ENCODE results near the gene ACP4. TPM values are rescaled to one million over a fixed set of nuclear protein-coding genes. Genes with fewer than 3 reads are reported as not detected.

ACP4 gene
- total and polyA plus RNA-seq, 4 donors, result not detected

DNA sequence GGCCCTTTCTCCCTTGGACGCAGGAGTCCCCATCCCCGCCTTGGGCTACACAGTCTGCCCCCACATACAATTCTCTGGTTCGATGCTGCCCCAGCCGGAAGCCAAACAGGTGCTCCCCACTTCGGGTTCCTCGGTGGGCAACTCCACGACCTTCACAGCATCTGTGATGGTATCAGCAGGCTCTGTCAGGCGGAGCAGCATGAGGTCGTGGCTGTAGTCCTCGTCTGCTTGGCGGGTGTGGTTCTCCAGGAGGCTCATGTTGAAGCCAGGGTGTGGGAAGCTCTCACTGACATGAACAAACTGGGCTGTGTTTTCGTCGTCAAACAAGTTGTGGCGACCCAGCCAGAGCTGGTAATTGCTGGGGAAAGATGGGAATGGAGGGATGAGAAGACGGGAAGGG is 29.9 kb downstream of the ACP4 start:
- no peak overlapping the region for H3K27ac ChIP-seq (ENCODE audit: low read depth in 1 of 2, low read length in 1 of 2)
- no peak overlapping the region for H3K9ac ChIP-seq (ENCODE audit: insufficient read depth in 1 of 2, low read length in 2 of 2)
- H3K4me1 ChIP-seq (ENCODE audit: control insufficient read depth in 5 of 5, insufficient read depth in 5 of 5, low read length in 5 of 5), result no peaks in the 10 kb centered on the region
- TF ChIP-seq, protein P1, sequence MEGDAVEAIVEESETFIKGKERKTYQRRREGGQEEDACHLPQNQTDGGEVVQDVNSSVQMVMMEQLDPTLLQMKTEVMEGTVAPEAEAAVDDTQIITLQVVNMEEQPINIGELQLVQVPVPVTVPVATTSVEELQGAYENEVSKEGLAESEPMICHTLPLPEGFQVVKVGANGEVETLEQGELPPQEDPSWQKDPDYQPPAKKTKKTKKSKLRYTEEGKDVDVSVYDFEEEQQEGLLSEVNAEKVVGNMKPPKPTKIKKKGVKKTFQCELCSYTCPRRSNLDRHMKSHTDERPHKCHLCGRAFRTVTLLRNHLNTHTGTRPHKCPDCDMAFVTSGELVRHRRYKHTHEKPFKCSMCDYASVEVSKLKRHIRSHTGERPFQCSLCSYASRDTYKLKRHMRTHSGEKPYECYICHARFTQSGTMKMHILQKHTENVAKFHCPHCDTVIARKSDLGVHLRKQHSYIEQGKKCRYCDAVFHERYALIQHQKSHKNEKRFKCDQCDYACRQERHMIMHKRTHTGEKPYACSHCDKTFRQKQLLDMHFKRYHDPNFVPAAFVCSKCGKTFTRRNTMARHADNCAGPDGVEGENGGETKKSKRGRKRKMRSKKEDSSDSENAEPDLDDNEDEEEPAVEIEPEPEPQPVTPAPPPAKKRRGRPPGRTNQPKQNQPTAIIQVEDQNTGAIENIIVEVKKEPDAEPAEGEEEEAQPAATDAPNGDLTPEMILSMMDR (IDR thresholded peaks at IDR 0.05; ENCODE audit: control extremely low read depth, extremely low read depth), result no peak
- DNase-seq, result no peak
- H3K4me3 ChIP-seq, result no peak overlapping the region
- WGBS, 2 donors, result 9 to 14% methylated on average over 15 of the region's 15 CpGs
- peaks cover 3 to 66% (median 35%) of the 10 kb centered on the region in 3 donors for H3K27me3 ChIP-seq (ENCODE audit: control insufficient read depth in 3 of 3, insufficient read depth in 3 of 3, low read length in 2 of 3)
- peaks cover 0 to 3% (median 0%) of the 10 kb centered on the region in 4 donors for H3K9me3 ChIP-seq (ENCODE audit: control insufficient read depth in 4 of 4, insufficient read depth in 3 of 4, low read length in 3 of 4)
- no peak for ATAC-seq (ENCODE audit: insufficient read depth, low FRiP score)
- no peaks in the 10 kb centered on the region for H3K36me3 ChIP-seq (ENCODE audit: control insufficient read depth in 4 of 4, insufficient read depth in 4 of 4, low read length in 4 of 4)

DNA sequence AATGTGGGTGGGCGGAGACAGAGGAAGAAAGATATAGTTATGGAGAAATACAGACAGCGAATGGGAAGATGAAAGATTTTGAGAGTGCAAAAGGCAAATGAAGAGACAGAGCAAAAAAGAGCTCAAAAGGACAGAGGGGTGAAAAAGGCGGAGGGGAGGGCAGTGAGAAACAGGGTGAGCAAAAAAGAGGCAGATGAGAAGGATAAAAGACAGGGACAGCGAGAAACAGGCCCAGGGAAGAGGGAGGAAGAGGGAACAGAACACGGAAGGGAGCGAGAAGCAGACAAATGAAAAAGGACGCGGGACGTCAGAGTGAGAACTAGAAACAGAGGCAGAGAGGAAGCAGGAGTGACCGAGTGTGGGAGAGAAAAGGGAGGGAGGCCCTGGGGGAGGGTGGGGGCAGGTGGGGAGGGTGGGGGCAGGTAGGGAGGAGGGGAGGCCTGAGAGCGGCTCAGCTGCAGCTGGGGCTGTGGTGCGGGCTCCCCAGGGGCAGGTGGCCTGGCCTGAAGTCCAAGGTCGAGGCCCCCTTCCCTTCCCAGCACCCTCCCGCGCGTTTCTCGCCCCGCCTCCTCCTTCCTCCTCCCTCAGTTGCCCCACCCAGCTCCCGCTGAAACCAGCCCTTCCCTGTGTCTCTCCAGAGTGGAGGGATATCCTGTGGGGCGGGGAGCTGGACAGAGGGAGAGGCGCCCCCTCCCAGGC is 30.5 kb downstream of the ACP4 start:
- DNase-seq, result no peak
- H3K27ac ChIP-seq (ENCODE audit: low read depth in 1 of 2, low read length in 1 of 2), result no peak overlapping the region
- peaks cover 3 to 64% (median 30%) of the 10 kb centered on the region in 3 donors for H3K27me3 ChIP-seq (ENCODE audit: control insufficient read depth in 3 of 3, insufficient read depth in 3 of 3, low read length in 2 of 3)
- no peaks in the 10 kb centered on the region for H3K4me1 ChIP-seq (ENCODE audit: control insufficient read depth in 5 of 5, insufficient read depth in 5 of 5, low read length in 5 of 5)
- peaks cover 0 to under 1% (median 0%) of the 10 kb centered on the region in 4 donors for H3K9me3 ChIP-seq (ENCODE audit: control insufficient read depth in 4 of 4, insufficient read depth in 3 of 4, low read length in 3 of 4)
- H3K36me3 ChIP-seq (ENCODE audit: control insufficient read depth in 4 of 4, insufficient read depth in 4 of 4, low read length in 4 of 4), result no peaks in the 10 kb centered on the region
- TF ChIP-seq, protein P1 (IDR thresholded peaks at IDR 0.05; ENCODE audit: control extremely low read depth, extremely low read depth), result no peak
- H3K9ac ChIP-seq (ENCODE audit: insufficient read depth in 1 of 2, low read length in 2 of 2), result no peak overlapping the region
- WGBS, 2 donors, result 5 to 7% methylated on average over 19 to 21 of the region's 21 CpGs
- ATAC-seq (ENCODE audit: insufficient read depth, low FRiP score), result no peak
- no peak overlapping the region for H3K4me3 ChIP-seq

DNA sequence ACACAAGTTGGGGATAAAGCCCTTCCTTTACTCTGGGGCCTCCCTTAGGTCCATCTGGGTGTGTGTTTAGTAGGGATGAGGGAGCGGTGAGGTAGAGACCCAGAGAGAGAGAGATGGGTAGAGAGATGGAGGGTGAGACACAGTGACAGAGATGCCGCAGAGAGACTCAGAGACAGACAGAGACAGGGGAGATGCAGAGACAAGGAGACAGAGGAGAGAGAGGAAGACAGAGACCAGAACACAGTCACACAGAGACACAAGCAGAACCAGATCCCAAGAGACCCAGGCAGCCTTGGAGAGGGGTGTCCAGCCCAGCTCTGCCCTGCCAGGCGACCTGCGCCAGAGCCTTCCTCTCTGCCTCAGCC is 31.0 kb downstream of the ACP4 start:
- Histone ChIP-seq H3K9me3 (ENCODE audit: control insufficient read depth in 4 of 4, insufficient read depth in 3 of 4, low read length in 3 of 4) (no peaks in the 10 kb centered on the region), H3K4me3 (no peak overlapping the region), H3K9ac (ENCODE audit: insufficient read depth in 1 of 2, low read length in 2 of 2) (no peak overlapping the region), H3K27ac (ENCODE audit: low read depth in 1 of 2, low read length in 1 of 2) (no peak overlapping the region), H3K36me3 (ENCODE audit: control insufficient read depth in 4 of 4, insufficient read depth in 4 of 4, low read length in 4 of 4) (no peaks in the 10 kb centered on the region), H3K27me3 (ENCODE audit: control insufficient read depth in 3 of 3, insufficient read depth in 3 of 3, low read length in 2 of 3) (peaks cover 3 to 66% (median 32%) of the 10 kb centered on the region in 3 donors), H3K4me1 (ENCODE audit: control insufficient read depth in 5 of 5, insufficient read depth in 5 of 5, low read length in 5 of 5) (no peaks in the 10 kb centered on the region)
- ATAC-seq (ENCODE audit: insufficient read depth, low FRiP score) (no peak), DNase-seq (no peak)
- WGBS, 2 donors, result 64 to 78% methylated on average over 4 of the region's 4 CpGs
- TF ChIP-seq, protein P1 (IDR thresholded peaks at IDR 0.05; ENCODE audit: control extremely low read depth, extremely low read depth), result no peak

DNA sequence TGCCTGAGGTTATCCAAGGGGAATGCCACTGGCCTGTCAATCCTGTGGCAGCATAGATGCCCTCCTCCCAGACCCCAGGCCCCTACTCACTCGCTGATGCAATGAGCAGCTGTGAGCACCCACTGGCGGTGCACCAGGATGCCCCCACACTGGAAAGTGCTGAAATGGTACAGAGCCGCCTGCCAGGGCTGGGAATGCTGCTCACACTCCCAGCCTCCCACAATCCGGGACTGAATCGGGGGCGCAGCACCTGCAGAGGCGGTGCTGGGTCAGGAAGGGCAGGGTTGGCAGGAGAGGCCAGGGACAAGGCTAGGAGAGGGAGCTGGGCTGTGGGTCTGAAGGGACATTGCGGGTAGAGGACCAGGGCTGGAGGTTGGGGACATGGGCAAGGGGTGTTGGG is 31.4 kb downstream of the ACP4 start:
- ATAC-seq (ENCODE audit: insufficient read depth, low FRiP score), result no peak
- no peak for DNase-seq
- Histone ChIP-seq H3K4me1 (ENCODE audit: control insufficient read depth in 5 of 5, insufficient read depth in 5 of 5, low read length in 5 of 5) (no peaks in the 10 kb centered on the region), H3K27ac (ENCODE audit: low read depth in 1 of 2, low read length in 1 of 2) (no peak overlapping the region), H3K9ac (ENCODE audit: insufficient read depth in 1 of 2, low read length in 2 of 2) (no peak overlapping the region), H3K9me3 (ENCODE audit: control insufficient read depth in 4 of 4, insufficient read depth in 3 of 4, low read length in 3 of 4) (no peaks in the 10 kb centered on the region), H3K4me3 (no peak overlapping the region), H3K36me3 (ENCODE audit: control insufficient read depth in 4 of 4, insufficient read depth in 4 of 4, low read length in 4 of 4) (no peaks in the 10 kb centered on the region), H3K27me3 (ENCODE audit: control insufficient read depth in 3 of 3, insufficient read depth in 3 of 3, low read length in 2 of 3) (peaks cover 3 to 64% (median 28%) of the 10 kb centered on the region in 3 donors)
- TF ChIP-seq, protein P1 (IDR thresholded peaks at IDR 0.05; ENCODE audit: control extremely low read depth, extremely low read depth), result no peak
- 57 to 61% methylated on average over 8 of the region's 8 CpGs for WGBS, 2 donors

Measured in lung (tissue), 12 donors.